M059J (cell line): ENCODE measurements around the gene NFIL3. TPM values are rescaled to one million over a fixed set of nuclear protein-coding genes. Genes with fewer than 3 reads are reported as not detected.
"Not testable (repeated sequence)": the region's sequence is repeated elsewhere in the genome, so short reads cannot be mapped to it uniquely, and the experiment has no call there.

Experiments
- DNase-seq: peaks from one replicate; pipeline ENCODE4 v3.0.0-alpha.2; 2012; ENCODE audit warnings: low read depth
- total RNA-seq: library from RNA; depleted of rRNA; stranded (reverse); fragments of >200 nt; shearing (Covaris generic); gene quantifications from 2 replicates; pipeline ENCODE4 v1.2.3, GENCODE V29; 2014; rRNA removed

NFIL3 gene
- total RNA-seq, result 15.4 and 20.6 TPM in 2 replicates

GRCh38 chr9:91423785-91424402 is at the start of gene NFIL3:
TSS of gene NFIL3 (minus strand) at chr9:91423832. CDS start at chr9:91410734, 13,098 bp downstream.
- peak; percentile 78 for DNase-seq

GRCh38 chr9:91471524-91471923 is 47.9 kb upstream of the NFIL3 start:
- DNase-seq, result not testable (repeated sequence)

- DNase-seq, result peak; percentile 63
Observed at GRCh38 chr9:91465420-91465819, 41.8 kb upstream of the NFIL3 start.

GRCh38 chr9:91458906-91459305 is 35.3 kb upstream of the NFIL3 start:
- no peak for DNase-seq

- DNase-seq, result no peak
Observed at GRCh38 chr9:91452844-91453243, 29.2 kb upstream of the NFIL3 start.

GRCh38 chr9:91451431-91452270 is 28.0 kb upstream of the NFIL3 start:
- DNase-seq, result peak; percentile 25

GRCh38 chr9:91445135-91445534 is 21.5 kb upstream of the NFIL3 start:
- DNase-seq, result no peak

- no peak for DNase-seq
Observed at GRCh38 chr9:91443994-91444392, 20.4 kb upstream of the NFIL3 start.

- no peak for DNase-seq
Observed at GRCh38 chr9:91443321-91443993, 19.8 kb upstream of the NFIL3 start.

- DNase-seq, result no peak
Observed at GRCh38 chr9:91436841-91437240, 13.2 kb upstream of the NFIL3 start.

- DNase-seq, result peak; percentile 94
Observed at GRCh38 chr9:91433180-91433579, 9.5 kb upstream of the NFIL3 start.

- no peak for DNase-seq
Observed at GRCh38 chr9:91431485-91431884, 7.9 kb upstream of the NFIL3 start.

GRCh38 chr9:91429501-91429900 is 5.9 kb upstream of the NFIL3 start:
- no peak for DNase-seq

GRCh38 chr9:91428927-91429351 is 5.3 kb upstream of the NFIL3 start:
- DNase-seq, result no peak

GRCh38 chr9:91428436-91428835 is 4.8 kb upstream of the NFIL3 start:
- DNase-seq, result no peak

GRCh38 chr9:91427873-91428272 is 4.2 kb upstream of the NFIL3 start:
- peak; percentile 84 for DNase-seq

GRCh38 chr9:91426123-91426745 is 2.6 kb upstream of the NFIL3 start:
- peak; percentile 71 for DNase-seq

- no peak for DNase-seq
Observed at GRCh38 chr9:91425271-91425670, 1.6 kb upstream of the NFIL3 start.

- DNase-seq, result peak; percentile 77
Observed at GRCh38 chr9:91424403-91425176, 958 bp upstream of the NFIL3 start.

GRCh38 chr9:91422758-91423711 is 597 bp downstream of the NFIL3 start:
- peak; percentile 79 for DNase-seq
